Breast epithelium (tissue), 4 donors: ENCODE results near the gene SHC3. TPM values are rescaled to one million over a fixed set of nuclear protein-coding genes. Genes with fewer than 3 reads are reported as not detected.

ENCODE experiments used
- DNase-seq, 2 donors: peaks; one replicate each; pipeline ENCODE4 v3.0.0-alpha.2; 2019; ENCODE audit warnings: low spot score in 2 of 2
- H3K27ac ChIP-seq, 2 donors: fragments of 200-600 bp; sonication (generic) in 1 of 2; one replicate each; pipeline ENCODE4 v1.5.1; 2016 to 2019; ENCODE audit warnings: mild to moderate bottlenecking in 1 of 2
- H3K27me3 ChIP-seq, 2 donors: fragments of 200-600 bp; sonication (generic) in 1 of 2; one replicate each; pipeline versions ENCODE4 v1.5.1 to v1.6.0; 2017 to 2019; ENCODE audit warnings: control low read depth in 1 of 2, mild to moderate bottlenecking in 1 of 2
- H3K36me3 ChIP-seq: fragments of 200-600 bp; one replicate; pipeline ENCODE4 v1.5.1; 2019
- H3K4me1 ChIP-seq, 2 donors: fragments of 200-600 bp; sonication (generic); one replicate each; pipeline ENCODE4 v1.5.1; 2016 to 2019; ENCODE audit warnings: control low read depth in 1 of 2
- H3K4me3 ChIP-seq, 3 donors: fragments of 200-600 bp; sonication (generic); 1 replicate in 2 of 3; 2 replicates in 1 of 3; pipeline ENCODE4 v1.5.1; 2016 to 2019; ENCODE audit warnings: mild to moderate bottlenecking in 3 of 3, moderate library complexity in 2 of 3
- H3K9me3 ChIP-seq, 2 donors: fragments of 200-600 bp; sonication (generic) in 1 of 2; one replicate each; pipeline ENCODE4 v1.5.1; 2016 to 2019; ENCODE audit warnings: control low read depth in 1 of 2
- POLR2A ChIP-seq: fragments of 450-650 bp; IDR thresholded peaks from one replicate; pipeline ENCODE4 v1.6.1; 2016; ENCODE audit warnings: antibody characterized with exemption, mild to moderate bottlenecking, moderate library complexity
- POLR2AphosphoS5 ChIP-seq, 3 donors: sonication (generic); formaldehyde crosslinking; IDR thresholded peaks; one replicate each; pipeline ENCODE4 v1.6.1; 2017; ENCODE audit warnings: antibody characterized with exemption in 3 of 3
- intact Hi-C: fragments of 100-400 bp; cut with DNase I; formaldehyde crosslinking; loops from one replicate; pipeline ENCODE4 v1.15.1; 2023; ENCODE audit warnings: low total_unique reads
- total RNA-seq, 3 donors: library from RNA; depleted of rRNA; stranded (reverse); fragments of >200 nt; gene quantifications; one replicate each; pipeline ENCODE4 v1.1.0, GENCODE V29; 2016
- TF ChIP-seq, protein P1 (sequence below), 3 donors: fragments of 450-650 bp; IDR thresholded peaks; one replicate each; pipeline ENCODE4 v1.5.1; 2016 to 2017; ENCODE audit warnings: antibody characterized with exemption in 3 of 3, mild to moderate bottlenecking in 3 of 3, moderate library complexity in 3 of 3

Gene SHC3
- total RNA-seq, 3 donors from 2014 or later, result 1.0 to 6.7 (median 2.3) TPM

DNA sequence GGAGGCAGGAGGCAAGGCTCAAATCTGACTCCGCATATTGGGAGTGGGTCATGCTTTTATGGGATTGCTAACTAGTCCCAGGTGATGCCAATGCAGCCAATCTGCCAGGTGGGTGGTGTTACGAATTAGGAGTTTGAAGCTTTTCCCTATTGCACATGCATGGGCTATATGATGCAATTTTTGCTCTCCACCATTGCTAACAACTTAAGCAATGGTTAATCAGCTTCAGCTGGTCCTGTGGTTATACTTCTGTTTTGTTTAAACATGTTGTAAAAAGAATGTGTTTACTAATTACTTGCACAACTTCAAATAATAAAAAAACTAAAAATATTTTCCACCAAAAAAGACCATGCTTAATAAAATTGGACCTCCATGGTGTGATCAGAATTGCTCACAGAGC, 55.7 kb downstream of the SHC3 start:
- Histone ChIP-seq H3K27ac (peak overlapping the region in 1 of 2 donors; percentile 30), H3K4me1 (no peaks in the 10 kb centered on the region), H3K27me3 (no peaks in the 10 kb centered on the region), H3K9me3 (peaks cover 0 to 4% of the 10 kb centered on the region in 2 donors), H3K4me3 (no peak overlapping the region), H3K36me3 (no peaks in the 10 kb centered on the region)
- no peak for TF ChIP-seq POLR2AphosphoS5 (IDR thresholded peaks at IDR 0.05)
- TF ChIP-seq, protein P1, sequence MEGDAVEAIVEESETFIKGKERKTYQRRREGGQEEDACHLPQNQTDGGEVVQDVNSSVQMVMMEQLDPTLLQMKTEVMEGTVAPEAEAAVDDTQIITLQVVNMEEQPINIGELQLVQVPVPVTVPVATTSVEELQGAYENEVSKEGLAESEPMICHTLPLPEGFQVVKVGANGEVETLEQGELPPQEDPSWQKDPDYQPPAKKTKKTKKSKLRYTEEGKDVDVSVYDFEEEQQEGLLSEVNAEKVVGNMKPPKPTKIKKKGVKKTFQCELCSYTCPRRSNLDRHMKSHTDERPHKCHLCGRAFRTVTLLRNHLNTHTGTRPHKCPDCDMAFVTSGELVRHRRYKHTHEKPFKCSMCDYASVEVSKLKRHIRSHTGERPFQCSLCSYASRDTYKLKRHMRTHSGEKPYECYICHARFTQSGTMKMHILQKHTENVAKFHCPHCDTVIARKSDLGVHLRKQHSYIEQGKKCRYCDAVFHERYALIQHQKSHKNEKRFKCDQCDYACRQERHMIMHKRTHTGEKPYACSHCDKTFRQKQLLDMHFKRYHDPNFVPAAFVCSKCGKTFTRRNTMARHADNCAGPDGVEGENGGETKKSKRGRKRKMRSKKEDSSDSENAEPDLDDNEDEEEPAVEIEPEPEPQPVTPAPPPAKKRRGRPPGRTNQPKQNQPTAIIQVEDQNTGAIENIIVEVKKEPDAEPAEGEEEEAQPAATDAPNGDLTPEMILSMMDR (IDR thresholded peaks at IDR 0.05), result no peak
- no peak for TF ChIP-seq POLR2A
- no peak for DNase-seq
- intact Hi-C loops, result no loop called here

DNA sequence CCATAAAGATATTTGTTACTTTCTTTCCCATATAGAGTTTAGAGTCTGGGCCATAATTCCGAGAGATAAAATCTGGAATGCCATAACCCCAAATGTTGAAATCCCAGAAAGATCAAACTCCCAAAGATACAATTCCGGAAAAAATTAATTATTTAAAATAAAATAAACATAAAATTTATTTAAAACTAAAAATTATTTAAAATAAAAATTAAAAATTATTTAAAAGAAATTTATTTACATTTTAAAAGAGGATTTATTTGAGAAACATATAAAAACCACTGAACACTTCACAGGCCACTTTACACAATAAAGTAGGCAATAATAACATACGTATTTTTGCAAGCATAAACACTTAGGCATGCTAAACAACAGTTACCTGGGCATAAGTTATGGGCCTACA, 57.9 kb downstream of the SHC3 start:
- no peaks in the 10 kb centered on the region for H3K27me3 ChIP-seq
- H3K4me3 ChIP-seq, result no peak overlapping the region
- TF ChIP-seq POLR2A, result no peak
- TF ChIP-seq POLR2AphosphoS5 (IDR thresholded peaks at IDR 0.05), result no peak
- TF ChIP-seq, protein P1 (IDR thresholded peaks at IDR 0.05), result no peak
- H3K36me3 ChIP-seq, result no peaks in the 10 kb centered on the region
- intact Hi-C loops, result no loop called here
- no peaks in the 10 kb centered on the region for H3K9me3 ChIP-seq
- H3K4me1 ChIP-seq, result no peaks in the 10 kb centered on the region
- no peak overlapping the region for H3K27ac ChIP-seq
- no peak for DNase-seq

DNA sequence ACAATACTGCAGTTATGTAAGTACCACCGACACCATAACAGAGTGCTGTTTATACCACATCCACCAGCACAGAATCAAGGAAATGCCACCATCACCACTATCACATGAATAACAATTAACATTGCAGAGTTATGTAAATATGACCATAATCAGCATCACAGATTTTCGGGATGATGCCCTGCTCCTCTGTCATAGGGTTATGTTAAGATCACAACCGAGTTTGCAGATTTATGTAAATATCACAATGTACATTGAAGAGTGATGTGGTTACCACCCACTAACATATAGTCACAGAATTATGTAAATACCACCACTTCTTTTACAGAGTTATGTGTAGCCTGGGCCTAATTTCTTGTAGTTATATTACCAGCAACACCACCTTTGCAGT, 61.8 kb downstream of the SHC3 start:
- no peaks in the 10 kb centered on the region for H3K36me3 ChIP-seq
- TF ChIP-seq POLR2A (no peak), POLR2AphosphoS5 (IDR thresholded peaks at IDR 0.05) (no peak)
- TF ChIP-seq, protein P1 (IDR thresholded peaks at IDR 0.05), result no peak
- intact Hi-C loops, result no loop called here
- no peaks in the 10 kb centered on the region for H3K4me1 ChIP-seq
- no peak overlapping the region for H3K27ac ChIP-seq
- DNase-seq, result no peak
- no peak overlapping the region for H3K4me3 ChIP-seq
- H3K9me3 ChIP-seq, result no peaks in the 10 kb centered on the region
- H3K27me3 ChIP-seq, result no peaks in the 10 kb centered on the region

DNA sequence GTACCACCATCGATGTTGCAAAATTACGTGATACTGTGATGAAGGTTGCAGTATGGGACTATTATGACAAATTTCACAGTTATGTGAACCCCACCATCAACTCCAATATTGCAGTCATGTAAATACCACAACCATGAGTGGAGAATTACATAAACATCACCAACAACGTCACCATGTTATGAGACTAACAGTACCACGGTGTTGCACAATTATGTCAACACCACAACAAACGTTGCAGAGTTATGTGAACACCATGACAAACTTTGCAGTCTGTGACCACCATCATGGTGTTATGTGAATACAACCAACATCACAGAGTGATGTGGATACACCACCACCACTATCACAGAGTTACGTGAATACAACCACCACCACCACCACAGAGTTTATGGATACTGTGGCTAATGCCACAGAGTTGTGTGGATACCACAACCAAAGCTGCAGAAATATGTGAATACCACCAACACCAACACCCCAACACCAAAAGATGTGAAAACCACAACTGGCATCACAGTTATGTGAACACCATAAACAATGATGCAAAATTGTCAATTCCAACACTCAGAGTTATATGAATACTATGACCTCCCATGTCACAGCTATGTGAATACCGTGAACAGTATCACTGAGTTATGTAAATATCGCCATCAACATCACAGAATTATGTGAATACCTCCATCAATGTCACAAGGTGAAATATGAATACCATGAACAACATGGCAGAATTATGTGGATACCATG, 62.4 kb downstream of the SHC3 start:
- no peak for DNase-seq
- intact Hi-C loops, result no loop called here
- Histone ChIP-seq H3K36me3 (no peaks in the 10 kb centered on the region), H3K27me3 (no peaks in the 10 kb centered on the region), H3K4me3 (no peak overlapping the region), H3K4me1 (no peaks in the 10 kb centered on the region), H3K9me3 (peaks cover 0 to 4% of the 10 kb centered on the region in 2 donors), H3K27ac (no peak overlapping the region)
- TF ChIP-seq POLR2A, result no peak
- TF ChIP-seq, protein P1 (IDR thresholded peaks at IDR 0.05), result no peak
- TF ChIP-seq POLR2AphosphoS5 (IDR thresholded peaks at IDR 0.05), result no peak

DNA sequence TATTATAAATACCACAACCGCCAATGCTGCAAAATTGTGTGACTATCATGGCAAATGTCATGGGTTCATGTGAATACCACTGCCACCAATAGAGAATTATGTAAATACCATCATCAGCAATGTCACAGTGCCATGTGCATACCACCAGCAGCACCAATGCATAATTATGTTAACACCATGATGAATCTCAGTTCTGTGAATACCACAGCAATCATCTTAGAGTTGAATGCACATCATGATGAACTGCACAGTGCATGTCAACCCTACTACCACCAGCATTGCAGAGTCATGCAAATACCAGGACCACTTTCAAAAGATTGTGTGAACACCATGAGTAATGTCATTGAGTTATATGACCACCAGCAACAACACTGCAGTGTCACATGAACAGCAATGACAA, 63.2 kb downstream of the SHC3 start:
- intact Hi-C loops, result no loop called here
- TF ChIP-seq POLR2AphosphoS5 (IDR thresholded peaks at IDR 0.05), result no peak
- no peak for TF ChIP-seq POLR2A
- TF ChIP-seq, protein P1 (IDR thresholded peaks at IDR 0.05), result no peak
- H3K36me3 ChIP-seq, result no peaks in the 10 kb centered on the region
- H3K27me3 ChIP-seq, result no peaks in the 10 kb centered on the region
- no peak overlapping the region for H3K27ac ChIP-seq
- no peak for DNase-seq
- H3K4me3 ChIP-seq, result no peak overlapping the region
- no peaks in the 10 kb centered on the region for H3K4me1 ChIP-seq
- peaks cover 0 to 9% of the 10 kb centered on the region in 2 donors for H3K9me3 ChIP-seq
